ENCODE measurements around the gene GPR37L1.
"Not testable (repeated sequence)": the region's sequence is repeated elsewhere in the genome, so short reads cannot be mapped to it uniquely, and the experiment has no call there.

The GPR37L1 gene

DNA sequence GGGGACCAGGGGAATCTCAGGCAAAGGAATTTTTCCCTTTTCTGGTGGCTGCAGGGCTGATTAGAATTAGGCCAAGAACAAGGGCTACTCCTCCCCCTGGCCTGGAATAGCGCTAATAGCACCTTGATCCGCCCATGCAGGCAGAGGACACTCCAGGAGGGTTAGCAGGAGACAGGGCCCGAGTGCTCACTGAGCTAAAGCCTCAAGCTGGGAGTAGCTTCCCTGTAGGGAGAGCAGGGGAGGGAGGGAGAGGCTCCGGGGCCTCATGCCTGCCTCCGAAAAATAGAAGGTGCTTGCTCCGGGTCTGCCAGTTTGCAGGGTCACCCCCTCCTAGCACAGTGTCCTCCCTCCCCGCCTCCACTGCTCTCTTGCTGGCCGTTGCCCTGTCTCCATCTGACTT, 33.9 kb downstream of the GPR37L1 start:
- no peak for DNase-seq

DNA sequence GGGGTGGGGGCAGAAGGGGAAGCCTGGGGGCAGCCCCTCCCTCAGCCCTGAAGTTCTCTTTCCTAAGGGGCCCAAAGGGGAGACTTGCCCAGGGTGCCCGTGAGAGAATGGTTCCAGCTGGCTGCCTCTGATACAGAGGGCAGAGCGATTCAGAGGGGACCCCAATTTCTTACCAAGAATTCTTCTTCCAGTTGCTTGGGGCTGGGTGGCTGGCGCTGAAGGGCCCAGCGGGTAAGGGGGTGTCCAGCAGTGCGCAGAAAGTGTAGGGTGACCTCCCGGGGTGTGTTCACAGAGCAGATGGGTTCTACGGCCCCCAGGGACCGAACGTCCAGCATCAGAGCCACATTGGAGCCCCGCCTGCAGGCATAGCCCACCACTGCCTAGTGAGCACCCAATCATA, 35.2 kb downstream of the GPR37L1 start:
- DNase-seq = no peak

DNA sequence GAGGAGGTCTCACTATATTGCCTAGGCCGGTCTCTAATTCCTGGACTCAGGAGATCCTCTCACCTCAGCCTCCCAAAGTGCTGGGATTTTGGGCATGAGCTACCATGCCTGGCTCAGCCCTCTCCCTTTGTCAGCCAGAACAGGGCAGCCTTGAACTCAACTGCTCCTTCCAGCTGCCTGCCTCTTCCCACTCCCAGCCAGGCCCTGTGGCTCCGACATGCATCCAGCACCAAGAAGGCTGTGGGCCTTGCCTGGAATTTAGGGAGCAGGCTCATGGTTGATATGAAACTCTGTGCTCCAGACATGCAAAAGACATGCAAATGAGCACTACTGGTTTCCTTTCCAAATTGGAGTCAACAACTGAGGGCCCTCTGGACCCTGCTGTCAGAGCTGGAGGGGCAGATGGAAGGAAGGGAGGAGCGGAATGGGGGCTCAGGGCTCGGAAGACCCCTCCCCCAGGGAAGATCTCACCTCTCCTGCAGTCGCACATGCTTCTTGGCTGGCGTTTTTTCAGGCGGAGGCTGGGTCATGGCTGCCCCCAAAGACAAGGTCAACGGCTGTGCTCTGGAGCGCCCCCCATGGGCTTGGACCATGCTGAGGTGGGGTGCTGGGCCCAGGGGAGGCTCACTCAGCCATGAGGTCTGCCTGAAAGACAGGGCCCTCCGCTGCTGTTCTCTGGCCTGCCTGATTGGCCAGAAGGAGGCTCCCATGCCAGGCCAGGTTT, 36.3 kb downstream of the GPR37L1 start:
- DNase-seq = no peak

DNA sequence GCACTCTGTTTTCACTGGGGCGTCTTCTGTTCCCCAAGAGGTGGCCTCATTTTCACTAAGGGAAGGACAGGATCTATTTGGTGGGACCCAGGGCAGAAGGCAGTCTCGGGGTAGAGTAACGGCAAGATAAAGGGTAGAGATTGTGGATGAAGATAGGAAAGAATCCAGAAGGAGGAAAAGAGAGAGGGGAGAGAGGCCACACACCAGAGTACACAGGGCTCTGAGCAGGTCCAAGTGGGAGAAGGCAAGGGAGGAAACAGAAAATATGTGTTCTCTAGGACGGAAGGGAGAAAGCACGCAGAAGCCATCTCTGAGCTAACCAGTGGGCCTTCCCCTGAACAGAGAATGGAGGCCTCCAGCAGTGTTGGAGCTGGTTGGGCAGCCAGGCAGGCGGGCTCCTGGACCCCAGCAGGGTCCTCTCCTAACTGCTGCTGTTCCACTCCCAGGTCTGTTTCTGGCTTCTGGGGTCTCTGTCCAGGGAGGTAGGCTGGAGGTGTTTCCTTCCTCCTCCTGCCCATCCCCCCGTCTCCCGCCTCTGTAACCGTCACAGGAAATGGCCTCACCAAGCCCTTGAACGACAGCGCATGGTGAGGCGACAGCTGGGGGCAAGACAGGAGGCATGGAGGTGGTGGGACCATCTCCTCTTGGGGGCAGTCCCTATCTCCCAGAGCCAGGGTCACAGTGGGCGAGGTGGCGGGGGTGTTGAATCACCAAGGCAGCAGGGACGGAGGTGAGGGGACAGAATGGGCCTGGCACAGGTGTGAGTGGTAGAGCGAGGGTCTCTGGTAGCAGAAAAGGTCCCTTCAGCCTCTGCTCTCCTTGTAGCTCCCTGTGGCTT, 37.0 kb downstream of the GPR37L1 start:
- DNase-seq = peak; percentile 64

DNA sequence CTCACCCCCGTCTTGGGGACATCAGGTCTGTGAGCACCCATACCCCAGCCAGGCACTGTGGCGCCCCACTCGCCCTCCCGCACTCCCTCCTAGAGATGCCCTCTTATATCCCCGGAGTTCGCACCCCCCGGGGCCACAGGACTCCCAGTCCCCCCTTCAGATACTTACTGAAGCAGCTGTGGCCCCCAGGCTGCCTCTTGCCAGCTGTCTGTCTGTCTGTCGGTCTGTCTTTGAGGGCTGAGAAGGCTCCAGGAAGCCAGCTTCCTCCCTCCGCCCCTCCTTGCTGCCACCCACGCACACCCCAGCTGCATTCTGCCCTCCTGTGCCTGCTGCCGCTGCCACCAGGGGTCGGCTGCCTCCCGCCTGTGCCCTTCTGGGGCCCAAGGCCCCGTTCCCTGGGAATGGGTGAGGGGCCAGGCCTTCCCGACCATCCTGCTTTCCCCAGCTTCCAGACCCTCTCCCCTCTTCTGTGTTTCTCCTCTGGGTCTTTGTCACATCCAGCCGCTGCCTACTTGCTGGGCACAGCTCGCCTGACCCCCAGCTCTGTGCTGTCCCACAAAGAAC, 37.7 kb downstream of the GPR37L1 start, which contains the start of gene PTPN7:
Gene PTPN7, minus strand, starts transcription at position 226 of the 564 bp plus-strand sequence. CDS start 1,200 bp downstream, outside the sequence.
- DNase-seq = peak; percentile 82

DNA sequence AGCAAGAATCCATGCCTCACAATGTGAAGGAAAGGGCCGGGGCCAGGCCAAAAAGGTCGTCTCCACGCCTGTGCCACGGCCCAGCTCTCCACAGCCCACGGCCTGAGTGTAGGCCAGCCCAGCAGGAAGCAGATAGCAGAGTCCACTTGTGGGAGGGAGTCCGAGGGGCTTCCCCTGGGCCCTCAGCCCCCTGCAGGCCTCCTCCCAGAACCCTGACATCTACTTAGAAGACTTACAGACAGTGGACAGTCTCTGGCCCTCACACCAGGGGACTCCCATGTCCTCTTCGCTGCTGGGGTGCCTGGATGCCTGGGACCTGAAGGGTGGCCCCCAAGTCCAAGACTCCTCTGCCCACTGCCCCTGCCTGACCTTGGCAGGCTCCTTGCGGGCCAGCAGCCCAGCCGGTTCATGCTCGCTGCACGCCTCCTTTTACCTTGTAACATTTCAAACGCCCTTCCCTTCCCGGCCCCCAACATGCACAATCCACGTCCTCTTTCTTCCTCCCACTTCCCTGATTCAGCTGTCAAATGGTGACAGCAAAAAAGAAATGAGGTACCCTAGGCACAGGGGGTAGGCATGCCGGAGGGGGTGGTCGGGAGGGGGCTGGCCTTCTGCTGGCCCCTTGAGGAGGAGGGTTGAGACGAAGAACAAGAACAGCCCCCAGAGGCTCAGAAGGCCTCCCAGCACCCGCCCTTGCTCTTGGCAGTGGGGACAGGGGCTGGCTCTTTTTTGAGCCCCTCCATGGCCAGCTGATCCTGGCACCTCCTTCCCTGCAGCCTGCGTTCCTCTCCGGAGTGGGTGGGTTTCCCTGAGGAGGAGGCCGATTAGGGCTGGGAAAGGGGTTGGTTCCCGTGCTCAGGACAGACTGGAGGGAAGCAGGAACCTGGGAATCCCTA, 38.7 kb downstream of the GPR37L1 start:
- DNase-seq = no peak

DNA sequence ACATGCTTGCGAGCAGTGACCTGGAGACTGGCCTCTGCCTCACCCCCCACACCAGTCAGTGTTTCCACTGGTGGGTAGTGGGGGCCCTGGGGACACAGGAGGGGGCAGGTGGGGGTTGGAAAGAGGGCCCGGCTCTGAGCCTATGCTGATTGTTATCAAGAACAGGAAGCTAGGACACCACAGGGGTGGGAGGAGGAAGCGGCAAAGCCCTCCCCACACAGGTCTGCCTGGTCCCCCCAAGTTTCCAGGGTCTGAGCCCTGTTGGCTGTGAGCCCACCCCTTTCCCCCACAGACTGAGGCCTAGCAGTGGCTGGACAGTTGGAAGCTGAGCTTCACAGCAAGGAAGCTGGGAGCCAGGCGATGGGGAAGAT, 39.3 kb downstream of the GPR37L1 start:
- DNase-seq = peak; percentile 60

DNA sequence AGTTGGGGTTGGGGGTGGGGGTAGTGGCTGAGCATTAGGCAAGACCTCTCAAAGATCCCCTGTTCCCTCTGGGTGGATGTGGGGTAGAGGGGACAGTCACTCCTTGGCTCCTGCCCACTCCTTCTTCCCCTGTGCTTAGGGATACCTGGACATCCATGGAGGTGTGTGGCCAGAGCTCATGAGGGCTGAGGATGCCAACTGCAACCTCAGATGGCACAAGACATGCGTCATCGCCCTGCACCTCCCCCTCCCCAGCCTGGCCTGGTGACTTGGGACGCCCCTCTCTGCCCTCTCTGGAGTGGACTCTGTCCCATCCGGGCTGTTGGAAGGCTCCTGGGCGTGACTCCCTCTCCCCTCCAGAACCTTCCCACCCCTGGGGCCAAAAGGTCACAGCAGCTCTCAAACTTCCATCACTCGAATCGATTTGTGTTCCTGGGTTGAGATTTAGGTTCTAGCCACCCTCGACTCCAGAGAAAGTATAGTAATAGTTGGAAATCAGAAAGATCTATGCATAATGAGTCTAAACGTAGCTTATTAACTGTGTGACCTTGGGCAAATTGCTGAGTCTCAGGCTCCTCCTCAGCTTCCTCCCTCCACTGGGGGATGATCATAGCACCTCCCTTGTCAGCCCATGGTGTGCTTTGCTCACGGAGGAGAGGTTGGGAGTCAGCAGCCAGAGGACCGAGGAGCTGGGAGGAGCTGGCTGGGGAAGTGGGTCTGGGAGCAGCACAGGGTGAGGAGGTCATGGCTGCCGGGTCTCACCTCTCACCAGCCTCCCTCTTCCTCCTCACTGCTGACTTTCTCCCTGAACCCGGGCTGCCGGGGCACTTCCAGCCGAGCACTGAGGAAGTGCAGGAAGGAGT, 39.9 kb downstream of the GPR37L1 start:
- peak; percentile 41 for DNase-seq

DNA sequence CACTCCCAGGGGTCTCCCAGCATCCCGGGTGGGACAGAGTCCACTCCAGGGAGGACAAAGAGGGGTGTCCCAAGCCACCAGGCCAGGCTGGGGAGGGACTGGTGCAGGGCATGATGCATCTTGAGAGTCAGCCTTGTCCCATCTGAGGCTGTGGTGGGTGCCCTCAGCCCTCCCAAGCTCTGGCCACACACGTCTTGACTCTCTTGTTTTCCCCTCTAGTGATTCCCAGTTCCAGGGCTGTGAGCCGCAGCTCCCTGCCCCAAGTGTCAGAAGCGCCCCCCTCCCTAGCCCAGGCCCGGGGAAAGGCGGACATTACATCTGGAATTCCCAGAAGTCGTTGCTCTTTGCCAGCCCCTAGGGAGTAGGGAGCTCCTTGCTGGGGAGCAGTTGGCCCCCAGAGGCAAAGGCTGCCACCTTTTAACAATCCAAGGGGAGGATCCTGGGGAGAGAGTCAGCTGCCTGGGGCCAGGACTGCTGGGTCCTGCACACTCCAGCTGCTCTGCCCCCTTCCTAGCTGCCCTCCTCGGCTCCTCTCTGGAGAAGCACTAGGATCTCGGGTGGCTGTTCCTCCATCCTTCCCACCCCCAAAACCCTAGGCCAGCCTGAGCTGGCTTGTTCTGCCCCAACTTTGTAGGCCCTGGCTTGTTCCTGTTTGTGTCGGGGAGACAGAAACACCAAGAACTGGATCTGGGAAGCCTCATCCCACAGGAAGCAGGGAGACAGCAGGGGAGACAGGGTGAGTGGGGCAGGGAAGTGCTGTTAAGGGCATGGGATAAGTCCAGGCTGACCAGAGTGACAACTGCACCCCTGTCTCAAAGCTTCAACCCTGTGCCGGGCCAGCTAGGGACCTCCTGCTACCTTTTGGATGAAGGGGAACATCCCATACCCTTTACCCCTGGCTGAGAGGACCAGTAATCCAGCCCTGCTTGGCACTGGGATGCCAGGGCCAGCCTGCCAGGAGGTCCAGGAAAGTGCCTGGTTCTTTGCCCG, 40.9 kb downstream of the GPR37L1 start:
- DNase-seq = no peak

DNA sequence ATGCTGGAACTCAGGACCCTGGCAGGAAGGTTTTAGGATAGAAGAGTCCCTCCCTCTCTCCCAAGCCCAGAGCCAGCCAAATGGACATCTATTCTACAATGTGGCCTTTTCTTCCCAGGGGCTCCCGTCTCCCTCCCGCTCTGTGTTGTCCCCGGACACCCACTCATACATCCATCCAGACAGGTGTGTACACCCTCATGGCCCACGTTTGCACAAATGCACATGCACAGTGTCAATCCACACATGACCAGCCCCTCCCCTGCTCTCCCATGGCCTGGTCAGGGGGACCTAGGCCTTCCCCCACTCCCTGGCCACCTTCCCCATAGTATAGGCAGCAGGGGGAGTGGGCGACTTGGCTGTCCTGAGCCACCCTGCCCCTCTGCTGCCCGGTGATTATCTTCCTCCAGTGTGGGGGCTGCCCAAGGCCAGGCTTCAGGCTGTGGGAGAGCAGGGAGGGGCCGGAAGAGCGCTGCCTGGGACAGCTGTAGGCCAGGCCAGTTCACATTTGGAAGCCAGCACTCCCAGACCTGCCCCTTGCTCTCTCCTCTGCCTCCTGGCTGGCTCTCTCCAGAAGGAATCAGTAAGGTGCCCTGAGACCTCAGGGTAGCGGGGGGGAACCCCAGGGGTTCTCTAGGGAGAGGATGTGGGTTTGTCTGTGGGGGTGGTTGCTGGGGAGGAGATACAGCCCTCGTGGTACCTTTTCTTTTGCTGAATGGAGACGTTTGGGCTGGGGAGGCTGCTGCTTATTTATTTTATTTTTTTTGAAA, 41.7 kb downstream of the GPR37L1 start:
- DNase-seq = peak; percentile 83

DNA sequence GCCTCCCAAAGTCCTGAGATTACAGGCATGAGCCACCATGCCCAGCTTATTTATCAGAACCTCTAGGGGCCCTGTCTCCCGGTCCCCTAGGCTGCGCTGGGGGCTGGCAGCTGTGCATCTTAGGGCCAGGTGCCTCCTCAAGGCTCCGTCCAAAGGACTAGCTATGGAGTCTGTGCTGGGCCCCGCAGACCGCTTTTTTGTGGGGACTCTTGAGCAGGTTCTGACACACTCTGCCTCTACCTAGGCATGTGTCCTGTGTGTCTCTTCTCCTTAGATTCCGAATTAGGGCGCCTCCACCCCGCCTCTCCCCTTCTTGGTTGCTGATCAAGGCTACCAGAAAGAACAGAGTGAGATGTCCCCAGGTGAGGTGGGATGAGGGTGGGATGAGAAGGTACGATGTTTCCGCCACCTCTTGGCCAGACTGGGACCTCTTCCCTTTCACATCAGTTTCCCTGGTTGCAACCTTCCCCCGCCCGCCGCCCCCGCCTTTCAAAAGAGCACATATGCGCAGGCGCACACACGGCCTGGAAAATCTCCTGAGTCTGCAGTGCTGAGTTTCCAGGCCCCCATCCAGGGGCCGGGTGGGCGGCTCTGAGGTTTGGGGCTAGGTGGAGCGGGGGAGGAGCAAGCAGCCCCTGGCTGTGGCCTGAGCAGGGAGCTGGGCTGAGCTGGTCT, 42.7 kb downstream of the GPR37L1 start:
- no peak for DNase-seq

DNA sequence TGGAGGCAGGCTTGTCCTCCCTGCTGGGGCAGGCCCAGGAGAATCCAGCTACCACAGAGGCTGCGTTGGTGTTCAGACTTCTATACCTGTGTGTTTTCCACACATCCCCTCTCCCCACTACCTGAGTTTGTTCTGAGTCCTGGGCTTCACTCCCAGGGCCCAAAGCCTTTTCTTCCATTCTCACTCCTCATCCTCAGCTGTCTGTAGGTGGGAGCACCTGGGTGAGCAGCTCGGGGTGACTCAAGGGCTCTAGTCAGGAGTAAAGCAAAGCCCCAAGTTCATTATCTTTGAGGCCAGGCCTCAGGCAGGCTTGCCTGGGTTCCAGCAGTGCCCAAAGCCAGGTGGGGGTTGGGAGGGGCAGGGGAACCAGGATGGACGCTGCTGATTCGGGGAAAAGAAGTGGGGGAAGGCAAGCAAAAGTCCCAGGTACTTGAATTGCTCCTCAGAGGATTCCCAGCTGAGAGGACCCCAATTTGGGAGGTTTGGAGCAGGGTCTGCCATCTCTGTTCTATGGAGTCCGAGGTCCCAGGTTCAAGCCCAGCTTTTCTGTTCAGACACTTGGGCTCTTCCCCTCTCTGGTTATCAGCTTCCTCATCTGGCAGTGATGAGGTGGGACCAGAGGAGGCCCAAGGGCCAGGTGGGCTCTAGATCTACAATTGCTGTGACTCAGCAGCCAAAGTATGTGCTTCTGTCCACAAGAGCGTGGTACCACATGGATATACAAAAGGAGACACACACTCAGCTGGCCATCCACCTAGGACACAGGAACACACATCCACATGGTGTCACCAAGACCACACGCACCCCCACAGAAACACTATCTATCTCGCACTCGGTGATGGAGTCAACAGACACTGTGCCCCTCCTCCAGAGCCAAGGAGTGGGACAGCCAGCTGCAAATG, 43.5 kb downstream of the GPR37L1 start:
- no peak for DNase-seq

DNA sequence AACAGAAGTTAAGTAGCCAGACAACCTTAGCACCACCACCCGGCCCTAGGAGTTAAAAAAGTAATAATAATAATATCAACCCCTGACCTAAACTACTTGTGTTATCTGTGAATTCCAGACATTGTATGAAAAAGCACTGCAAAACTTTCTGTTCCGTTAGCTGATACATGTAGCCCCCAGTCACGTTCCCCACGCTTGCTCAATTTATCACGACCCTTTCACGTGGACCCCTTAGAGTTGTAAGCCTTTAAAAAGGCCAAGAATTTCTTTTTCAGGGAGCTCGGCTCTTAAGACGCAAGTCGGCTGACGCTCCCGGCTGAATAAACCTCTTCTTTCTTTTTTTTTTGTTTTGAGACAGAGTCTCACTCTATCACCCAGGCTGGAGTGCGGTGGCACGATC, 44.3 kb downstream of the GPR37L1 start:
- not testable (repeated sequence) for DNase-seq

DNA sequence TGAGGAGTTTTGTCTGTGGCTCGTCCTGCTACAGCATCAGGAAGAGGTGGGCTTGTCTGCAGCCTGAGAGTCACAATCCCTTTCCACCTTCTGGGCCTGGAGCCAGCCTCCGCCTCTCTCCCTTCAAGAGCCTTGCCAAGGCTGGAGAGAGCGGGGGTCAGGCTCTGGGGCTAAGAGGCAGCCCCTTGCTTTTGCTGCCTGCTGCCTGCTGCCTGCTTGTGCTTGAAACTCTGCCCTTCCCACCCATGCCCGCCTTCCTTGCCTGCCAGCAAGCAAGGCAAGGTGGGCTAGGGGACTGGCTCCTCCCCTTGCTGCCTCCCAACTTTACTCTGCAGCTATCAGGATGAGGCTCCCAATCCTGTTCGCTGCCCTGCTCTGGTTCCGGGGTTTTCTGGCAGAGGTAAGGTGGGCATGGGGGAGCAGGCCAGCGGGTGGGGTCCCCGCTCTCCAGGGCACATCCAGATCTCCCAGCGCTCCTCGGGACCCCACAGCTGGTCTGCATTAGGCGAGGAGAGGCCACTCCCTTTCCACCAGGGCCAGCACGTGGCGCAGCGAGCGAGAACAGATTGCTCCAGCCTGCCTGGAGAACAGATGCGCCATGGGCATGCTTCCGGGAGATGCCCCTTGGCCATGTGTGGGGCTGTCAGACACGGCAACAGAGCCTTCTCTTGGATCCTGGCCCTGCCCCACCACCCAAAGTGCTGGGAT, 45.1 kb downstream of the GPR37L1 start:
- no peak for DNase-seq

DNA sequence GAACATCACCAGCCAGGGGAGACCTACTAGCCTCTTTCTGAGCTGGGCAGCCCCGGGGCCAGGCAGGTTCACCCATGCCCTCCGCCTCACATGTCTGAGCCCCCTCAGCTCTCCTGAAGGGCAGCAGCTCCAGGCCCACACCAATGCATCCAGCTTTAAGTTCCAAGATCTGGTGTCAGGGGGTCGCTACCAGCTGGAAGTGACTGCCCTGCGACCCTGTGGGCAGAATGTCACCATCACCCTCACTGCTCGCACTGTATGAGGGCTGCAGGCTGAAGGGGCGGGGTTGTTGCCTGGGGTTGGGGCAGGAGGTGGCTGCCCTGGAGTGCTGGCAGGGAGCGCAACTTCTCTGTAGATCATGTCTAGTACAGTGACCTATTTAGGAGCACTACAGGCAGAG, 46.1 kb downstream of the GPR37L1 start:
- no peak for DNase-seq

DNA sequence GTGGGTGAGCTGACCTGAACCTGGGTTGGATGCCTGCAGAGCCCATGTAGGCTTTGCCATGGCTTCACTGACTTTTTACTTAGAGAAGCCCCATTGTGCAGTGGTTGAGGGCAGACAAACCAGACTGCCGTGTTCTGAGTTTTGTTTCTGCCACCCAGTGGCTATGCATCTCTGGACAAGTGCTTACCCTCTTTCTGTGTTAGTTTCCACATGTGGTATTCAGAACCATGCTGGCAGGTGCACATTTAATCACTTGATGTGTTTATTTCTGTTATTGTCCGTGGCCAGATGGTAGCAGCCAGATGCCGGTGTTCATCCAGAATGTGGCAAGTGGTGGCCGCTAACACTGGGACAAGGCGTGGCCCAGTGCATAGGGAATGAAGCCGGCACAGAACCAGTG, 48.0 kb downstream of the GPR37L1 start:
- DNase-seq = no peak

DNA sequence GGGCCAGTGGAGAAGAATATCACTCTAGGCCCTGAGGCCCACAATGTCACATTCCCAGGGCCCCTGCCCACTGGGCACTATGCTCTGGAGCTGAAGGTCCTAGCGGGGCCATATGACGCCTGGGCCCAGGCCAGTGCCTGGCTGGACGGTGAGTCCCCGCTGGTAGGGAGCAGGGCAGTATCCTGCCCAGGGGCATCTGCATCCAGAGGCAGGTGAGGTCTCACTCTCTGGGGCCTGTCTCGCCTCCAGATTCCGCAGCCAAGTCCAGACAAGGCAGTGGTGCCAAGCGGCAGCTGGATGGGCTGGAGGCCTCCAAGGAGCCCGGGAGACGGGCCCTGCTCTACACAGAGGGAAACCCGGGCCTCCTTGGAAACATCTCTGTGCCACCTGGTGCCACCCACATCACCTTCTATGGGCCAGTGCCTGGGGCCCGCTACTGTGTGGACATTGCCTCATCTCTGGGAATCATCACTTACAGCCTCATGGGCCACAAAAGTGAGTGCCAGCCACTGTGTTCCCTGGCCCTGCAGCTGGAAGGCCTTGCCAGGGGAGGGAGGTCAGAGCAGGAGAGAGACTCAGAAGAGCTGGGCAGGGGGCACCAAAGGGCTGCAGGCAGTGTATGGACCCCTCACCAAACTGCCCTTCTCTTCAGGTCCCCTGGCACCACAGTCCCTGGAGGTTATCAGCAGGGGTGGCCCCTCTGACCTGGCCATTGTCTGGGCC, 48.7 kb downstream of the GPR37L1 start:
- no peak for DNase-seq
